Adrenal gland (tissue), 5 donors: Measurements from ENCODE around the gene SLC9A4.

Experiments used
- POLR2A ChIP-seq, 2 donors: fragments of 450-650 bp; IDR thresholded peaks; one replicate each; pipeline ENCODE4 v1.6.1; 2017; ENCODE audit warnings: antibody characterized with exemption in 2 of 2, mild to moderate bottlenecking in 2 of 2, moderate library complexity in 1 of 2
- TF ChIP-seq, protein P1 (sequence below), 6 experiments: fragments of 450-650 bp in 4 of 6; fragments of 200-600 bp in 2 of 6; sonication (generic) in 1 of 6; IDR thresholded peaks; 1 replicate in 5 of 6; 2 replicates in 1 of 6; pipeline versions ENCODE4 v1.5.1 to v1.8.0; 2016 to 2021; ENCODE audit warnings: antibody characterized with exemption in 6 of 6, mild to moderate bottlenecking in 2 of 6, moderate library complexity in 1 of 6
- donor health status: DM: no; HTN: no; CAD: no.

DNA sequence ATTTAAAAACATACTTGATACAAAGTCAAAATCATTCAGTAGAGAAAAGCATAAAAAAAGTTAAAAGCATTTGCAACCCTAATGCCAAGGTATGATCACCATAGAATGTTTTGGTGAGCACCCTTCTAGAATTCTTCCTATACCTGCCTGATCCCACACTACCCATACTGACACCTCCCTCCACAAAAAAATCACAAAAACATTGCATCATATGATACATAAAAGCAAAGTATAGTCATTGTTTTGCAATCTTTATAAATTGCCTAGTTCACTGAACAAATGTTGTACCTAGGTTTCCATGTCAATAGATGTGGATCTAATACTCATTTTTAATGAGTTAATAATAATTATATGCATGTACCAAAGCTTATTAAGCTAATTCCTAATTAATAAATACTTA is 54.1 kb downstream of the SLC9A4 start:
- TF ChIP-seq, protein P1, sequence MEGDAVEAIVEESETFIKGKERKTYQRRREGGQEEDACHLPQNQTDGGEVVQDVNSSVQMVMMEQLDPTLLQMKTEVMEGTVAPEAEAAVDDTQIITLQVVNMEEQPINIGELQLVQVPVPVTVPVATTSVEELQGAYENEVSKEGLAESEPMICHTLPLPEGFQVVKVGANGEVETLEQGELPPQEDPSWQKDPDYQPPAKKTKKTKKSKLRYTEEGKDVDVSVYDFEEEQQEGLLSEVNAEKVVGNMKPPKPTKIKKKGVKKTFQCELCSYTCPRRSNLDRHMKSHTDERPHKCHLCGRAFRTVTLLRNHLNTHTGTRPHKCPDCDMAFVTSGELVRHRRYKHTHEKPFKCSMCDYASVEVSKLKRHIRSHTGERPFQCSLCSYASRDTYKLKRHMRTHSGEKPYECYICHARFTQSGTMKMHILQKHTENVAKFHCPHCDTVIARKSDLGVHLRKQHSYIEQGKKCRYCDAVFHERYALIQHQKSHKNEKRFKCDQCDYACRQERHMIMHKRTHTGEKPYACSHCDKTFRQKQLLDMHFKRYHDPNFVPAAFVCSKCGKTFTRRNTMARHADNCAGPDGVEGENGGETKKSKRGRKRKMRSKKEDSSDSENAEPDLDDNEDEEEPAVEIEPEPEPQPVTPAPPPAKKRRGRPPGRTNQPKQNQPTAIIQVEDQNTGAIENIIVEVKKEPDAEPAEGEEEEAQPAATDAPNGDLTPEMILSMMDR (IDR thresholded peaks at IDR 0.05), result no peak
- no peak for TF ChIP-seq POLR2A (IDR thresholded peaks at IDR 0.05)
